OCI-M2 (cell line): ENCODE measurements around the gene PPIF.

Experiments
- DNase-seq: peaks from one replicate; lab custom pipeline; 2025; ENCODE audit not compliant: unreplicated experiment; lab: John Stamatoyannopoulos, UW

PPIF gene

DNA sequence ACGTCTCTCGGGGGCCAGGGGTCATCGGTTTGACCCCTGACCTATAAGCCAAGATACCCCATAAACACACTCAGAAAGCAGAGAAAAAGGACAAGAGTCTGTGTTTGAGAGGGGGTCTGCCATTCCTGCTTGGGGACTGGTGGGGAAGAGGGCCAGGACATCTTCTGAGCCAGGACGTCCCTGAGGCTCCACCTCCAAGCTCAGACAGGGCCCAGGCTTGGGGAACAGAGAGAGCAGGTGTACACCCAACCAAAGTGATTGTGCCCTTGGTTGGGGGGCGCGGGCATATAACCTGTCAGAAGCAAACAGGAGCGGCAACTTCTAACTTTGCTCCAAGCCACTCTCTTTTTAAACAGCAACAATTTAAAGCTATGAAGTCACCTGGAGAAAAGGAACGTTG is 33.9 kb upstream of the PPIF start:
- no peak for DNase-seq

DNA sequence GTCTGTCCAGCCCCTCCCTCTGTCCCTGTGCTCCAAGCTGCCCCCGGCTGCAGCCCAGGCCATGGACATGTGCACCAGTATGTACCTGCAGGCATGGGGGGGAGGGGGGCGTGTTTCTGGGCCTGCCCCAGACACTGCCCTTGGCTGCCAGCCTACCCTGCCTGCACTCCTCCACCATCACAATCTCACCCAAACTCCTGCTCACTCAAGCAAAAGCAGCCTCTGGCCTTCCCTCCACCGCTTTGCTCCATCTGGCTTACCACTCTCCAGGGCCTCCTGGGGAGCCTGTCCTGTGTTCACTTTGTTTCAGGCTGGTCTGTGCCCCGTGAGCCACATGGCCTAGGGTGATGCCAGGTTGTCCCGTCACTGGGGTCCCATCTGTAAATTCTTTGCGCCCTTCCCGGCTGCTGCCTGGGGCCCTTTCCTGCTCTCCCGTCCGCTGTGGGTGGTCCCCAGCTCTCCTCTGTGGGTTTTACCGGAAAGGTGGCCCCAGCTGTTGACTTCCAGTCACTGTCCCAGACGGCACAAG is 33.3 kb upstream of the PPIF start:
- DNase-seq: no peak

DNA sequence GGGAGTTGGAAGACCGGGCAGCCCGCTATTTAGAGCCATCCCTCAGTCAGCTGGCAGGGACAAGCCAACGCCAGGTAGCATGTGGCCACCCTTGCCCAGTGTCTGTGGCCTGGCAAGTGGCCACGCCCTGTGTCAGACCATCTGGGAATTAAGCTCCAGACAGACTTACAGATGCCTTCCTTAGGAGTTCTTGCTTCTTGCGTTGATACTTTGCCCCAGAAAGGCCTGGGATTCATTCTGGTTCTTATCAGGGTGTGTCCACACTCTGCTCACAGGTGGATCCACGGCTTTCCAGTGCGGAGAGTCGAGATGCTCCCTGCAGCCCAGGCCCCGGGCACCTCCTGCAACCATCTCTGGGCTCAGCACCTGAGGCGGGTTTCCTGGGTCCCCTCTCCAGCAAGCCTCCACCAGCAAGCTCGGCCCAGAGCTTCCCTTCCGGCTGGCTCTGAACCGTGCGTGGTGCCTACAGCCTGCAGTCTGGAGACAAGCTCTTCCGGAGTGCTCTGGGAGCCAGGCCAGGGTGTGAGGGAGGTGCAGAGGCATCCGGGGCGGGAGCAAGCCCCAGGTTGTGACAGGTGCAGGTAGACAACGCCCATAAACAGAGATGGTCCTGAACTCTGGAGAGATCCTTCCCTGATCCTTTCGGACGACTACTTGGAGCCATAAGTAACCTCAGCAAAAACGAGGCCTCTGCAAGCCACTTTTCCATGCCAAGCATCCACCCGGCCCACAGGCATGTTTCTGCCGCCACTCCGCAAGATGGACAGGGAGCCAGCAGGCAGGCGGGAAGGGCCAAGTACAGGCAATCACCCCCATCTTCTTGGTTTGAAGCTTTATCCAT is 32.3 kb upstream of the PPIF start:
- DNase-seq: no peak

DNA sequence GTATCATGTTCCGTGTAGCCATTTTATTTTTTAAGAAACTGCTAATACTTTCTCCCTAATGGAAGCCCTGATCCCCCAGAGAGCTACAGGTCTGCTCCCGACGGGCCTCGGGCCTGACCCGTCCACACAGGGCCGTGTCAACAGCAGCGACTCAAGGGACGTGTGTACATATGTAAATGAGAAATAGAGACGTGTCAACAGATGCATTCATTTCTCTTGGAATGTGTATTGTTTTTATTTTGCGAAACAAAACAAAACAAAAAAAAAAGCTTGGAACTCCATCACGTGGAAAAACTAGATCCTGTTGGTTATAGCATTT is 31.7 kb upstream of the PPIF start:
- no peak for DNase-seq

DNA sequence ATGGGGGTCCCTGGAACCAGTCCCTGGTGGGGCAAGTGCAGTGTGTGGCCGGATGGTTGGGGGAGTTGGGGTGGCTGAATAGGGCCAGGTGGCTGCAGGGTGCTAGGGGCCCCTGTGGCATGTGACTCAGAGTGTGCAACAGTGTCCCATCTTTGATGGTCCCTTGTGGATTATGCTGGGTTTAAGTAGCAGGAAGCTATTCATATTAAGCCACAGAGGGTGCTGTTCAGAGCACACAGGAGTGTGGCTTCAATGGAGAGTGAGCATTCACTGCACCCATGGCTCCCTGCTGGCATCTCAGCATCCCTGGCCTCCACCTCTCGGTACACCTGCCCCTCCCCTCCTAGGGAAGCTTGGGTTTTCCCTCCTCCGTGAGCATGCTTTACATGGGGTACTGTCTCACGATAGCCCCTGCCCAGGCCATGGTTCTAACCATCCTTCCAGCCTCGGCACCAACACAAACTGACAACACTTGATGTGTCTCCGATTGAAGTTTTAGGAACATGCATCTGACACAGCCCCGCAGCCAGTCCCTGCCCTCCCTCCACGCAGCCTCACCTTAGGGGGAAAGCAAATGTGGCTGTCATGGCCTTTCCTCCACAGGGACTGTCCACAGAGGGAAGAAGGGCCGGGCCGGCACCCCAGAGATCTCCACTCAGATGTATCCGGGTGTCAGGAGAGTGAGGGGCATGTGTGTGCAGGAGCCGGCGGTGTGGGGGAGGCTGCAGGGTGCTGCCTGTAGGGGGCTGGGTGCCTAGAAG is 30.4 kb upstream of the PPIF start:
- no peak for DNase-seq

DNA sequence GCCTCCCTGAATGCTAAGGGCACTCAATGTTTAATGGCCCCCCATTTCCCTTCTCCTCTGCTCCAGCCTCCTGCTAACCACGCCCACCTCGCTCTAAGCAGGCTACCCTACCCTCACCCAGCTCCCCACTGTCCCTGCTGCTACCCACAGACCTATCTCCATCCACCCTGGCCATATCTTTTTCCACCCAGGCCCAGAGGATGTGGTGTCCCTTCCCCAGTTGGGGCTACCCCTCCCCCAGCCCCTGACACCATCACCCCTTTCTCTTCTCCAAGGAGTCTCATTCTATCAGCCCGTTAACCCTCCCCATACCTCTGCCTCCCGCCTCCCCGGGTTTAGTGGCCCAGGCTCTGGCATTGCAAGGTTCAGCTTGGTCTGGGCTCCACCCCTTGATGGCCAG is 28.9 kb upstream of the PPIF start:
- no peak for DNase-seq

DNA sequence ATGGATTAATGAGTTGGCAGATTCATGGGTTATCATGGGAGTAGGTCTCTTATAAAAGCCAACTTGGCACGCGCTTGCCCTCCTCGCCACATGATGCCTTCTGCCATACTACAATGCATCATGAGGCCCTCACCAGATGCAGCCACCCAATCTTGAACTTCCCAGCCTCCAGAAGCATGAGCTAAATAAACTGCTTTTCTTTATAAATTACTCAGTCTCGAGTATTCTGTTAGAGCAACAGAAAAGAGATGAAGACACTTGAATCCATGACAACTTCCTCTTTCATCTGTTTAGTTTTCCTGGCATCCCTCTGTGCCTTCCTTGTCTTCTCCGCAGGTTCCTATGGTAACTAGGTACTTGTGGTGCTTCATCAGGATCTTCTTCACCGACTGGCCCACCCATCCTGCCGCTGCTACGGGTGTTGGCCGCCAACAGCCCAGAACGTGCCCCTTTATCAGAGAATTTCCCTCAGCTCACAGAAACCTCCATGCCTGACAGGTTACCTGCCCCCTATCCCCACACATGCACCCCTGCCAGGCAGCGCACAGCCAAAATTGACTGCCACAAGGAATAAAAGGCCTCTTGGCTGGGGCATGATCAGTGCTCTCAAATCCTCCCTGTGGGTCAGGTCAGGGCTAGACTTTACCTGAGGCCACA is 28.0 kb upstream of the PPIF start:
- no peak for DNase-seq

DNA sequence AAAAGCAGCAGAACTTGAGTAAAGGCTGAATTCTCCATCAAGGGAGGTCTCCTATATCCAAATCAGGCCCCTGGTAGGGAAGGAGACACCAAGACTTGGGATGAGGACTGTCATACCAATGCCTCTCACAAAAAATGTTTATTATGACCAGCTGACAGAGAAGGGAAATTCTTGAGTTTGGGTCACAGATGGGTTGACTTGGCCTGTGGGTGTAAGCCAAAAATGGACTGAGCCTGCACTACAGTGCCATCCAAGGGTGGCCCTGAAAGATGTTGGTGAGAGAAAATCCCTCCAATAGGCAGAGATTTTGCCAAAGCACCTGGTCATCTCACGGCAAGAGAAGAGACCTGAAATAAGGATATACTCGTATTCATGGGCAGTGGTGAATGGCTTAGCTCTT is 27.0 kb upstream of the PPIF start:
- DNase-seq: no peak

DNA sequence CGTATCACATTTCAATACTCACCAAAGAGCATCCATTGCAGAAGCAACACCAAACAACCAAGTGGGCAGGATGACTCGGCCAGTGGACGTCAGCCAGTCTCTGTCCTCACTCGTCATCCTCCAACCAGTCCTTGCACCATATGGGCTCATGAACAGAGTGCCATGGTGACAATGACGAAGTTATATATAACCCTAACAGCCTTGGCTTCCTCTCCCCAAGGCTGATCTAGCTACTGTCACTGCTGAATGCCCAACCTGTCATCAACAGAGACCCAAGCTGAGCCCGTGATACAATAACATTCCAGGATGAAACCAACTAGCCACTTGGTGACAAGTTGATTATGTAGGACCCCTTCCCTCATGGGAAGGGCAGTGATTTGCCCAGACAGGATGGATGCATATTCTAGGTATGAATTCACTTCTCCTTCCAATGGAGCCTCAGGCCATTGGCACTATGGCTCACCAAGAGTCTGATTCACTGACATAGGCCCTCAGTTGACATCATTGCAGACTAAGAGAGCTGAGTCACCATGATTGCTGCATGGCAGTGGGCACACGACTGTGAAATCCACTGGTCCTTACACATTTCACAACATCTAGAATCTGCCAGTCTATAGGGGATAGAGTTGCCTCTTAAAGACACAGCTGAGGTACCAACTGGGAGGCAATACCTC is 26.3 kb upstream of the PPIF start:
- DNase-seq: no peak

DNA sequence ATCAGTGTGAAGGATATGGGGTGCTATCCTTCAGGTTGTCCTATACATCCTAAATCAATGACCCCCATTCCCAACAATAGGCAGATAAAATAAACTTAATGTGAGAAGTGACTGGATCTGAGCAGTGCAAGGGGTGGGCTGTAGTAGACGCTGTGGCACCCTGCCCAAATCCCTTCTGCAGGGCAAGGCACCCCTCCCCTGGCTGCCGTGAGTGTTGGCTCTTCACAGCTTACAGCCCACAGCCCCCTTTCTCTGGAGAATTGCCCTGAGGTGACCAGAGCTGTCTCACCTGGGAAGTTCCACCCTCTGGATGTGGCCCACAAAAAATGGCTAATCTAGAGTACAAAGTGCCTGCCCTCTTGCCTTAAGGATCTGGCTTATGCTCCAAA is 25.8 kb upstream of the PPIF start:
- no peak for DNase-seq

DNA sequence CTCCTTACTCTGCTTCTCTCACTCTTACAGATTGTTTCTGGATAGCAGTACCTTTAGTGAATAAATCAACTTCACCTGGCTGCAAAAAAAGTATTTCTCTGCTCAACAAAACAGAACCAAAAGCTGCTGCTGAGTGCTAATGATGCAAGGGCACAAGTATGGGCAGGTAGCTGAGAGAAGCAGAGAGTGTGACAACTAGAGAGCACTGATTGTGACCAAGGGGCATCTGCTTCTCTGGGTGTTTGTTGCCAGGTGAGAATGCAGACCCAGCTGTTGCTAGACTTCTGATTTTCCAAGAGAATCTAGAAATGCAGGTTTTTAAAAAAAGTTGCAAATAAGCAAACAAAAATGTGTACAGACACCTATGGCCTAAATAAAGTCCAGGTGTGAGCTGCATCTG is 25.3 kb upstream of the PPIF start:
- no peak for DNase-seq

DNA sequence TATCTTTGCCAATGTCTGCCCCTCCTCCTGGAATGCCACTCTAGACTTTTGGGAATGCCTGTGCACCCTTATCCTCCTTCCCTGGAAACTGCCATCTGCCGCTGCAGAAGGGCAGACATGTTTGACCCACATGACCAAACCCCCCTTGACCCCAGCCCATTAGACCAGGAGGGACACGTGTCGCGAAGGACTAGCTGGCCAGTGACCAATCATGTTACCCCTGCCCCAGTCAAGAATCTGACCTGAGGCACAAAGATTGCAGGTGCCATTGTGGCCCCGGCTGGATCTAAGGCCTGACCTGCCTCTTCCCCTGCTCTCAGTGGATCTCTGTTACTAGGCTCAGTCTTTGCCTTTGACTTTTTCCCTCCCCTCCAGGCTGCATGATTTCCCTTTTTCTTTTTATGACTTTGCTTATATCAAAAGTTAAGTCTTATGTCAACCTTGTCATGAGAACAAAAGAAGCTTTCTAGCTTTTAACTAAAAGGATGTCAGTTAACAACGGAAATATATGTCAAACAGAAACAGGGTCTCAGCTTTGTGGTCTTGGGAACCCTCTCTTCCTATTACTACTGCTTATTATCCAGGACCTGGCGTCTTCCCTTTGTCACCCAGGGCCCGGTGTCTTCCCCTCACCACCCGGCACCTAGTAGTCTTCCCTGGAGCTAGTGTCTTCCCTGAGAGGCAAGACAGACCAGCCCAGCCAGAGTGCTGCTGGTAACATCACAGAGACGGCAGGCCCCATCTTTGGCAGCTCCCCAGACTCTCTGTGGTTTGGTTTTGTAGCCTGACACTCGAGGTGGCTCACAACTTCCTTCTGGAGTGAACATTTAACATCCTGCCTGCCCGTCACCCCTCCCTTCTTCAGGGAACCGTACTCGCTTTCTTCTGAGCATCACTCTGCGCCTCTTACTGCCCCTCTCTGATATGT is 24.4 kb upstream of the PPIF start:
- DNase-seq: no peak

DNA sequence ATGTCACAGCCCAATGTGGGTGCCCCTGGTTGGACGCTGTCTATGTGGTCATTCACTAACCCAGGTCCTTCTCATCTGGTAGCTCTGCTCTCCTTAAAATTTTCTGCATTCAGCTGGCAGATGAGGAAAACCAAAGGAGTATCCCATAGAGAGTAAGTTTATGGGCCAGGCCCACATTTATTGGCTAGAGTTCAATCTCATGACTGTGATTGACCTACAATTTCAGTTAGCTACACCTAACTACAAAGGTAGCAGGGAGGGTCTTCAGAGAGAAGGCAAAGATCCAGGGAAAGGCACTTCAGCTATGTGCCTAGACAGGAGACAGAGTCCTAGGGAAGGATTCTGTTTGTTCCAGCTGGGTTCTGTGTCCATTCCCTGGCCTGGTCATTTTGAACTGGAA is 23.7 kb upstream of the PPIF start:
- DNase-seq: no peak

DNA sequence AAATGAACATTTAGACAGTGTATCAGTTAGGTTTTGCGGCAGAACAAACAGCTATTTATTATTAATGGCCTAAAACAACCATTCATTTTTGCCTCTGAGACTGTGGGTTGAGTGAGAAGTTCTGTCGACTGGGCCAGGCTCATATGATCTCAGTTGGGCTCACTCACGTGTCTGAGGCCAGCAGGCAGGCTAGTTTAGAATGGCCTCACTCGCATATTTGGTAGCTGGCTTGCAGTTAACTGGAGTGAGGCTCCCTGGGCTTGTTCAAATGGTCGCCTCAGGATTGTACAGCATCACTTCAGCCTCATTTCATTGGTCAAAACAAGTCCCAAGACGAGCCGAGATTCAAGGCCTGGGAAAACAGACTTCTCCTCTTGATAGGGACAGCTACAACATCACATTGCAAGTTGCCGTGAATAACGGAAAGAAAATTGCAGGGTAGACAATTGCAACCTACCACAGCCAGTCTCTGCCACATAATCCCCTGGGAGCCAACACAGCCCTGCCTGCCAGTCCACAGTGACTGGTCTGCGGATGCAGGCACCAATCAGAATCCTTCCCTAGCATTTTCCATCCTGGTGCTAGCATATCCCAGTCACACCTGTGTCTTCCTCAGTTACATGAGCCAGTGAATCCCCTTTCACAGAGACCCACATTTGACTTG is 23.1 kb upstream of the PPIF start:
- no peak for DNase-seq

DNA sequence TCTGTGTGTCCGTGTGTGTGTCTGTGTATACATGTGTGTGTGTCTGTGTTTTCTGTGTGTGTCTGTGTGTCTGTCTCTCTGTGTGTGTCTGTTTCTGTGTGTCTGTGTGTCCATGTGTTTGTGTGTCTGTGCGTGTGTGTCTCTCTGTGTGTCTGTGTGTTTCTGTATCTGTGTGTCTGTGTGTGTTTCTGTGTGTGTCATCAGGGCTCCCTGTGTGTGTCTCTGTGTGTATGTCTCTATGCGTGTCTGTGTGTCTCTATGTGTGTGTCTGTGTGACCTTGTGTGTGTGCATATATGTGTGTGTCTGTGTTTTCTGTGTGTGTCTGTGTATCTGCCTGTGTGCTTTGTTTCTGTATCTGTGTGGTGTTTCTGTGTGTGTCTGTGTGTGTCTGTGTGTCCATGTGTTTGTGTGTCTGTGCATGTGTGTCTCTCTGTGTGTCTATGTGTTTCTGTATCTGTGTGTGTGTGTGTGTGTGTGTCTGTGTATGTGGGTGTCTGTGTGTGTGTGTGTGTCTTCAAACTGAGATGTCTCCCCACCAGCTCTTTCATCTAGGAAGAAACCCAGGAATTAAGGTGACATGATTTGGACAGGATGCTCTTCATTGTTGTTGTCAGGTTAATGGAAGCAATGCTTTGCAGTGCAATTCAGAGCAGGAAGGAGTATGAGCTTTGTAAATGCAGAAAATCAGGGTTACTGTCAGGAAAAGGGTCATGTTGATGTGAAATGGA is 20.7 kb upstream of the PPIF start:
- DNase-seq: no peak

DNA sequence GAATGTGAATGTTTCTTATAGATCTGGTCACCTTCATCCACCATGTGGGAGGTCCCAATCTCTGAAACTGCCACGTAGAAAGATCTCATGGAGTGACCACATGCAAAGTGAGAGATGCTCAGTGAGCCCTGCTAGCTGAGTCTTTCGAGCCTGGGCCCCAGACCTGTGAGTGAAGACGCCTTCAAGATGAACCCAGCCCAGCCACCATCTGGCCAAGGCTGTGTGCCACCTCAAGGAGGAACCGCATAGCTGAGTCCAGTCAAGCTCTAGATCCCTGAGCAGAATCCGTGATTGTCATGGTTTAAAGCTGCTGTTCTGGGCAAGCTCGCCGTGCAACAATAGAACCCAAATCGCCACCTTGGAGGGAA is 20.2 kb upstream of the PPIF start:
- no peak for DNase-seq

DNA sequence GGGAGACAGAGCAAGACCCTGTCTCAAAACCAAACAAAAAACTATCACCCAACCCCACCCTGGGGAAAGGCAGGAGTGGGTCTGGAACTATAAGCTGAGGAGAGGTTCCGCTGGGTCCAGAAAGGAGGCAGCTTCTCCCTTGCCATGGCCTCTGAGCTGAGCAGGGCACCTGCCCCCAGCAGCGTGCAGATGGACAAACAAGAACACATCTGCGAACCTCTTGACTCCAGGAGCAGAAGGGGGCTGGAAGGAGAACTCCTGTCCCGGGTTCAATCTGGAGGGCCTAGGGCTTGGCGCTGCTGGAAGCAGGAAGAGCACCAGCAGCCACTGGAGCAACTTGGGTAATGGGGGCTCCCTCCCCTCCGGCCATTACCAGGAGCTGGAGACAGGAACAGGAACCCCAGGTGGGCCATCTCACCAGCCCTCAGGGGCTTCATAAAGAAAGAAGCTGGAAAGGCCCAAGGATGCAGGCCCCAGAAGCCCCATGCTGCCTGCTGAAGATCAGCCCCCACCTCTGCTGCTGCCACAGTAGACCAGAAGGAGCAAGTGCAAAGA is 19.0 kb upstream of the PPIF start:
- DNase-seq: no peak

DNA sequence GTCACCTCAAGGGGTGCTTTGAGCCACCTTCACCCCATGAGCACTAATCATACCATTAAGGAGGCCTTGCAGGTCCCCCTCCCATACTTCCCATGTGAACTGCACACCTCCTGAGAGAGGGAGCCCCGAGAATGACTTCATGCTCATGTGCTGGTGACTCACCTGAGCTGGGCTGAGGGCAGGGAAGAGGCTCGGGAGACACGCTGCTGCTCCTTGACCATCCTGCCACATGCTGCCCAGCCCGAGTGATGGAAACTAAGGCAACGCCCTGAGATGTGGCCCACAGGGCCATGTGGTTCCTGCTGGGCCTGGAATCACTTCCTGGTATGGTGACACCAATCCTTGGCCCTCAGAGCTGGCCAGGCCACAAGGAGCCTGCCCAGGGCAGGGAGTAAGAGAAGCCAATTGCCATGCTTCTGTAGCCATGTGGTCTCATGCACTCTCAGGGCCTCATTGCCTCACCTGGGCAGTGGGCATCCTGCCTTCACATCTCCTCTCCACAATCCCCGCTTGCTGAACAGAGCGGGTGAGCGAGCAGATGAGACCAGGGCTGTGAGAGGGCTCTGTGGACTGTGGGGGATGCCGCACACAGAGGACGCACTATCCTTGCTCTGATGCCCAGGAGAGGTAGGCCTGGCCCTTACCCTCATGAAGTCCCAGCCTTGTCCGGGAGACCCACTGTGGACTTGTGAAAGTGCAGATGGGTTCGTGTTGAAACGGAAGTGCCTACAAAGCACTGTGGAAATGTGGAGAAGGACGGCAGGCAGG is 18.3 kb upstream of the PPIF start:
- DNase-seq: no peak
